Raji (cell line): ENCODE measurements around the gene CD44.

Experiments
- POLR2A ChIP-seq: IDR thresholded peaks from 2 replicates; pipeline ENCODE4 v1.6.1; 2011; ENCODE audit warnings: low read depth, low read length, control low read depth; ENCODE audit not compliant: insufficient read depth

CD44 gene

GRCh38 chr11:35126879-35127581 lies 11.9 kb upstream of the CD44 start:
- no peak for TF ChIP-seq POLR2A

- TF ChIP-seq POLR2A = no peak
Observed at GRCh38 chr11:35127619-35128018, 11.4 kb upstream of the CD44 start.

DNA sequence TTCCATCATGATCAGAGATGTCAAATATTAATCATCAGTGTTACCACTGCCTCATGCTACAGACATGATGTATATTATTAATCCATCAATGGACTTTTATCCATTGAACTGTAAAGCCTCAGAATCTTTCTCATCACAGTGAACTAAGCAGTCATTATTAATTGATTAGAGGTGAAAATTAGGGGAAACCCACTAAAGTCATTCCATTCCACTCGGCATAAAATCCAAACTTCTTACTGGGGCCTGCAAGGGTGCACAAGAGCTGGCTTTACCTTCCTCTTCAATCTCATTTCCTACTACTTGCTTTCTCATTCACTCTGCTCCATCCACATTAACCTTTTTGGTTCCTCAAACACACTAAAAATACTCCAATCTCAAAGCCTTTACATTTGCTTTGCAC lies 7.9 kb upstream of the CD44 start:
- TF ChIP-seq POLR2A = no peak

GRCh38 chr11:35131886-35132285 lies 7.1 kb upstream of the CD44 start:
- TF ChIP-seq POLR2A = no peak

- no peak for TF ChIP-seq POLR2A
Observed at GRCh38 chr11:35133656-35134055, 5.3 kb upstream of the CD44 start.

- TF ChIP-seq POLR2A = no peak
Observed at GRCh38 chr11:35134403-35135148, 4.4 kb upstream of the CD44 start.

DNA sequence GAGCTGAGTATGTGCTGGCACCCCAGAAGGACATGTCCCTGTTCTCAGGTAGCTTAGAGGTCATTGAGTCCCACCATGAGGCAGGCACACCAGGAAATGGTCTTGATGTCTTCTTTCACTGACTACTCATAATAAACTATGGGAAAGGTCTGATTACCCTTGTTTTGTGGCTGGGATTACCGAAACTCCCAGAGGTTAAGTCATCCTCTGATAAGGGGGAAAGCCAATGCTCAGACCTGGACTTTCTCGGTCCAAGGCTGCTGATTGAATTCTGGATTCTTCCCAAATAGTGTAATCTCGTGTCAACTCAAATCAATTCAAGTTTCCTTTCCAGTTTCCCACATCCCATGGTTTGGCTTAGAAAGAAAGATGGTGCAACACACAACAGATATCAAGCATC lies 3.7 kb upstream of the CD44 start:
- TF ChIP-seq POLR2A = no peak

GRCh38 chr11:35136311-35136710 lies 2.7 kb upstream of the CD44 start:
- no peak for TF ChIP-seq POLR2A

- no peak for TF ChIP-seq POLR2A
Observed at GRCh38 chr11:35138058-35138457, 913 bp upstream of the CD44 start.

GRCh38 chr11:35138606-35138942 lies 397 bp upstream of the CD44 start:
- no peak for TF ChIP-seq POLR2A

DNA sequence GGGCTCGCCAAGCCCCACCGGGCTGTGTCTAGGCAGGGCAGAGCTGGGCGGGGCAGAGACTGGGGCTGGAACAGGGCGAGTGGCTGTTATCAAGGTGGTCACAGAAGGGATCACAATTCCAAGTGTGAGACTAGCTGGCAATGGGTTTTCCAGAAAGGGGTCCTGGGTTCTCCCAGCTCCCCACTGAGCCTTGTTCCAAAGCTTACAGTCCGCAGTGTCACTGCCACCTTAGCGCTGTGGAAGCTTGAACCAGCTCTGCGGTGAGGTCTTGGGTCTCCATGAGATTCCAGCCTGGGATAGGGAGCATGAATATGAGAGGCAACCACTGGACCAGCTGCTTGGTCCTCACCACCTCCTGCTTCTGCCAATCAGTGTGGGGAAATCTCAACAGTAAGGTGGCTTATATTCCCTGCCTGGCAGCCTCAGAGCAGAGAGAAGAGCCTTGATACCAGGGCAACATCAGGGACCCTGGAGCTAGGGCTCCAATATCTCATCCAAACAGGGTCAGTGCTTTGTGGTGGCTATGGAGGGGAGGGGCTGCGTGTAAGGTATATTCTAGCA lies 831 bp downstream of the CD44 start:
- no peak for TF ChIP-seq POLR2A

DNA sequence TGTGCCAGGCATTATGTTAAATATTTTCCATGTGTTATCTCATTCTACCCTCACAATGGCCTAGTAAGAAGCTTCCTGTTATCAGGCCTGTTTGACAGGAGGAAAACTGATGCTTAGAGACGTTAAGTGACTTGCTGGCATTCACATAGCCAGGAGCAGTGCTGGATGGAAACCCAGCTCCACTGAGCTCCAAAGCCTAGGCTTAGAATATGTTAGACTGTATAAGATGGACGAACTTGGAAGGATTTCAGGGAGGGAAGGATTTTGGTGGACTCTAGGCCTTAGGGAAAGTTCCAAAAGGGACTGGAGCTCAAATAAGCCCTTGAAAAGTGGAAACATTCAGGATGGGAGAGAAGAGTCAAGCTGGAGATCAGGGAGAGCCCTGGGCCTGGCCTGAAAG lies 2.1 kb downstream of the CD44 start:
- TF ChIP-seq POLR2A = no peak

DNA sequence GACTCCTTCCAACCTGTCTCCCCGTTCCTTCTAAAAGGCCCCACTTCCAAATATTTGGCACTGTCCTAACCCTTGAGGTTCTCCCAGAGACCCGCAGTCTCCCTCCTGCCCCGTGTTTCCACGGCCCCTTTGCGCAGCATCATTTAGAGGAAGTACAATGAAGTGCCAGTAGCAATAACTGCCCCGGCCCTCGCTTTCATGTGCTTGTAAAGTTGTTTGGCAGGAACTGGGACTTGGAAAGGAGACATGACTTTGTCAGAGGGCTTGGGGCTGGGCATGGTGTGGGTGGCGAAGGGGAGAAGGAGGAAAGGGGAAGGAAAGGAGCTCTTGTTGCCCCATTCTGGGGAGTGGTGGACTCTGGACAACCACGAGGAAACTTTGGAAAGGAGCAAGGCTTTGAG lies 2.6 kb downstream of the CD44 start:
- TF ChIP-seq POLR2A = no peak

GRCh38 chr11:35142481-35143075 lies 3.6 kb downstream of the CD44 start:
- TF ChIP-seq POLR2A = no peak

DNA sequence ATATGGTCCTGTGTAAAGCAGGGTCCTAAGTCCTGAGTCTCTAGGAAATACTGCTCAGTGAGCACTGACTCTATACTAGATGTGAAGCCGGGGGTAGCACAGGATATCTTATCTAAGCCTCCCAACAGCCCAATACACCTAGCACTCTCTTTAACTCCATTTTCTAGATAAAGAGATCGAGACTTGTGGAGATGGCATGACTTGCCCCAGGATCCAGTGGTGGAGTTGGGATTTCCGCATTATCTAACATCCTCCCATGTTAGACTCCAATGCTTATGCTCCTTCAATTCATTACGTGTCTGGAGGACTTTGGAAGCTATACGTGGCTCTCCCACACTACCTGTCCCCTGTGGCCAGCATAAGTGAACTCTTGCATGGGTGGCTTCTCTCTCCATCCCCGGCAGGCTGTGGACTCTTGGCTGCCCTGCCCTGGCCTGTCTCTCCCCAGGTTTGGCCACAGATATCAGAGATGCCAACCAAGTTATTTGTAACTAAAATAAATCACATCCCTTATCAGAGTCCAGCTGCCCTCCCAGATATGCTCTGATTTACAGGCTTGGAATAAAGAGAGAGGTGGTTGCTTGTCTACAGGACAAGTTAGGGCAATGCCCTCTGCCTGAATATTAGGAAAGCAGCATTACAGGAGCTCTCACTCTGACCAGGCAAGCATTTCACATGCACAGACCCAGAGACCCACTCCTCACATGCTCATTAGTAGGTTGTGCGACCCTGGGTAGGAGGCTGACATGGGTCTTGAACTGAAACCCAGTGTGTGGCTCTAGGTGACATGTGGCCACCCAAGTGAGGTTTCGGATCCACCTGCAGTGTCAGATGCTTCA lies 4.5 kb downstream of the CD44 start:
- TF ChIP-seq POLR2A = no peak
